Measurements from ENCODE around the gene SNX15.

Gene SNX15

GRCh38 chr11:65051398-65051858, 24.2 kb downstream of the SNX15 start:
- Histone ChIP-seq H3K27ac (no peak overlapping the region), H3K4me1 (ENCODE audit: control insufficient read depth in 1 of 2, insufficient read depth in 1 of 2, low read depth in 1 of 2, low read length in 1 of 2) (peaks cover 15 to 21% of the 10 kb centered on the region in 2 experiments), H3K4me3 (ENCODE audit: low read depth in 1 of 2, low read length in 1 of 2) (no peak overlapping the region), H3K9me3 (no peaks in the 10 kb centered on the region), H3K27me3 (peaks cover 5% of the 10 kb centered on the region), H3K36me3 (no peaks in the 10 kb centered on the region)
- TF ChIP-seq, protein P1, sequence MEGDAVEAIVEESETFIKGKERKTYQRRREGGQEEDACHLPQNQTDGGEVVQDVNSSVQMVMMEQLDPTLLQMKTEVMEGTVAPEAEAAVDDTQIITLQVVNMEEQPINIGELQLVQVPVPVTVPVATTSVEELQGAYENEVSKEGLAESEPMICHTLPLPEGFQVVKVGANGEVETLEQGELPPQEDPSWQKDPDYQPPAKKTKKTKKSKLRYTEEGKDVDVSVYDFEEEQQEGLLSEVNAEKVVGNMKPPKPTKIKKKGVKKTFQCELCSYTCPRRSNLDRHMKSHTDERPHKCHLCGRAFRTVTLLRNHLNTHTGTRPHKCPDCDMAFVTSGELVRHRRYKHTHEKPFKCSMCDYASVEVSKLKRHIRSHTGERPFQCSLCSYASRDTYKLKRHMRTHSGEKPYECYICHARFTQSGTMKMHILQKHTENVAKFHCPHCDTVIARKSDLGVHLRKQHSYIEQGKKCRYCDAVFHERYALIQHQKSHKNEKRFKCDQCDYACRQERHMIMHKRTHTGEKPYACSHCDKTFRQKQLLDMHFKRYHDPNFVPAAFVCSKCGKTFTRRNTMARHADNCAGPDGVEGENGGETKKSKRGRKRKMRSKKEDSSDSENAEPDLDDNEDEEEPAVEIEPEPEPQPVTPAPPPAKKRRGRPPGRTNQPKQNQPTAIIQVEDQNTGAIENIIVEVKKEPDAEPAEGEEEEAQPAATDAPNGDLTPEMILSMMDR (IDR thresholded peaks at IDR 0.05) = no peak

DNA sequence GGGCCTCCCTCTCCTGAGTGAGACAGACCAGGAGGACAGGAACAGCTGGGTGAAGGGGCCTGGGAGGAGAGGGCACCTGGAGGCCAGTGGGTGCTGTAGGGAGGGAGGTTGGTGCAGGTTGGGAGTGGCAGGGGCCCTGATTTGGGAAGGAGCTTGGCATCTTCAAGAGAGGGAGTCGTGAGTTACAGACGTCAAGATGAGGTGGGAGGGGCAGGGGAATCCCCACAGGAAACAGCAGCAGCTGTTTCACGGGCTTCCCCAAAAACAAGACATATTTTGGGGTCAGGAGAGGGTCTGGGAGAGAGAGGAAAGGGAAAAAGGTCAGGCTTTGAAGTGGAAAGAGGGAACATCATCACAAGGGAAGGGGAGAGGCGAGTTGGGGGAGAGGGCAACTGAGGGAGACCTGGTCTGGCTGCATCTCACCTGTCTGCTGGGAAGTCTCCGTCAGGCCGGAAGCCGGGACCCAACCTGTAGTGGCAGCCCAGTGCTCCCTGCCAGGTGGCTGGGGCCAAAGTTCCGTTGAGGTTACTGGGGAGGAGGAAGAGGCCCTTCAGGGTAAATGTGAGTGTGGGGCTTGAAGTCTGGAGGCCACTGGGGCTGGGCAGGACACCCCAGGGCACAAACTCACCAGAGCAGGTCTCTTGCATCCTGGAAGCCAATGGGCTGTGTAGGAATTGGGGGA, 26.7 kb downstream of the SNX15 start:
- no peaks in the 10 kb centered on the region for H3K27me3 ChIP-seq
- no peak overlapping the region for H3K27ac ChIP-seq
- TF ChIP-seq, protein P1 (IDR thresholded peaks at IDR 0.05) = no peak
- no peak overlapping the region for H3K4me3 ChIP-seq (ENCODE audit: low read depth in 1 of 2, low read length in 1 of 2)
- H3K4me1 ChIP-seq (ENCODE audit: control insufficient read depth in 1 of 2, insufficient read depth in 1 of 2, low read depth in 1 of 2, low read length in 1 of 2) = peaks cover 0 to 10% of the 10 kb centered on the region in 2 experiments
- no peaks in the 10 kb centered on the region for H3K36me3 ChIP-seq
- no peaks in the 10 kb centered on the region for H3K9me3 ChIP-seq

- Histone ChIP-seq H3K36me3 (no peaks in the 10 kb centered on the region), H3K4me3 (ENCODE audit: low read depth in 1 of 2, low read length in 1 of 2) (no peak overlapping the region), H3K27me3 (no peaks in the 10 kb centered on the region), H3K27ac (no peak overlapping the region), H3K4me1 (ENCODE audit: control insufficient read depth in 1 of 2, insufficient read depth in 1 of 2, low read depth in 1 of 2, low read length in 1 of 2) (peaks cover 0 to 10% of the 10 kb centered on the region in 2 experiments), H3K9me3 (no peaks in the 10 kb centered on the region)
- TF ChIP-seq, protein P1 (IDR thresholded peaks at IDR 0.05) = no peak
These were observed 28.3 kb downstream of the SNX15 start for GRCh38 chr11:65055538-65055937.

GRCh38 chr11:65056999-65057398, 29.8 kb downstream of the SNX15 start:
- H3K27me3 ChIP-seq = no peaks in the 10 kb centered on the region
- no peaks in the 10 kb centered on the region for H3K36me3 ChIP-seq
- peaks cover 0 to 10% of the 10 kb centered on the region in 2 experiments for H3K4me1 ChIP-seq (ENCODE audit: control insufficient read depth in 1 of 2, insufficient read depth in 1 of 2, low read depth in 1 of 2, low read length in 1 of 2)
- TF ChIP-seq, protein P1 (IDR thresholded peaks at IDR 0.05) = no peak
- no peak overlapping the region for H3K4me3 ChIP-seq (ENCODE audit: low read depth in 1 of 2, low read length in 1 of 2)
- no peaks in the 10 kb centered on the region for H3K9me3 ChIP-seq
- H3K27ac ChIP-seq = no peak overlapping the region

DNA sequence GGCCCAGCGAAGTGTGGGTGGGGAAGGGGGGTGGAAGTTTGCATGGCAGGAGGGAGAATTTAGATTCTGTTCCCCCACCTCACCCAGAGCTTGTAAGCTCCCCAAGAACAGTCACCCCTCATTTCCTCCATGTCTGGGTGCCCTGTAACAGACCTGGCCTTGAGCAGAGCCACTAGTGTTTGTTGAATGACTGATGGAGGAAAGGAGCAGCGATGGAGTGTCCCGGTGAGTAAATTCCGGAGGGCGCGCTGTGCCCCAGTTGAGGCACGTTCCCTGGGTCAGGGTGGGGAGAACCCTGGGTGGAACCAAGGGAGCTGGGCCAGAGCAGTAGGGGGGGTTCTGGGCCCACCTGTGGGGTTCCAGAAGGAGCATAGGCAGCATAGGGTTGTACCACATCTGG, 30.3 kb downstream of the SNX15 start:
- Histone ChIP-seq H3K9me3 (no peaks in the 10 kb centered on the region), H3K27me3 (no peaks in the 10 kb centered on the region), H3K4me3 (ENCODE audit: low read depth in 1 of 2, low read length in 1 of 2) (no peak overlapping the region), H3K36me3 (no peaks in the 10 kb centered on the region), H3K4me1 (ENCODE audit: control insufficient read depth in 1 of 2, insufficient read depth in 1 of 2, low read depth in 1 of 2, low read length in 1 of 2) (peaks cover 0 to 10% of the 10 kb centered on the region in 2 experiments), H3K27ac (no peak overlapping the region)
- TF ChIP-seq, protein P1 (IDR thresholded peaks at IDR 0.05) = no peak

All from neutrophil (primary cell).